OCI-LY7 (cell line): ENCODE results near the gene ALDH1A2. TPM values are rescaled to one million over a fixed set of nuclear protein-coding genes. Genes with fewer than 3 reads are reported as not detected.

Source experiments
- BruUV-seq: library from RNA; stranded (reverse); fragments of 400-500 nt; replicated peaks from 2 replicates; lab custom pipeline; 2021; lab: Mats Ljungman, UMichigan
- CTCF ChIA-PET: fragments of 300-600 bp; sonication (Branson Sonifier 250); formaldehyde crosslinking; loops from one replicate; lab custom pipeline; 2022; ENCODE audit warnings: antibody characterized with exemption; ENCODE audit not compliant: unreplicated experiment; lab: Charles Lee
- POLR2A ChIA-PET: fragments of 300-600 bp; sonication (Branson Sonifier 250); formaldehyde crosslinking; loops from one replicate; lab custom pipeline; 2022; ENCODE audit warnings: antibody characterized with exemption; lab: Charles Lee
- DNase-seq: peaks from one replicate; pipeline ENCODE4 v3.0.0-alpha.2; 2015; ENCODE audit warnings: low spot score
- H2AFZ ChIP-seq: fragments of 200-600 bp; sonication (generic), shearing (Covaris generic); 2 replicates; pipeline ENCODE4 v1.6.1; 2014; ENCODE audit warnings: mild to moderate bottlenecking, antibody characterized with exemption, low read length, moderate library complexity
- H3K27ac ChIP-seq: fragments of 200-600 bp; sonication (generic); 2 replicates; pipeline ENCODE4 v1.5.1; 2014; ENCODE audit warnings: mixed run types, low read depth, mild to moderate bottlenecking, moderate library complexity, low read length, inconsistent platforms; ENCODE audit not compliant: poor library complexity, severe bottlenecking
- H3K36me3 ChIP-seq: fragments of 200-600 bp; sonication (generic); 2 replicates; pipeline ENCODE4 v1.6.1; 2014; ENCODE audit warnings: mild to moderate bottlenecking, antibody characterized with exemption, low read length, moderate library complexity, mixed read lengths; ENCODE audit not compliant: insufficient read depth
- H3K4me1 ChIP-seq: fragments of 200-600 bp; sonication (generic); 2 replicates; pipeline ENCODE4 v1.5.1; 2014; ENCODE audit warnings: mild to moderate bottlenecking, low read length; ENCODE audit not compliant: insufficient read depth, poor library complexity, severe bottlenecking
- H3K4me2 ChIP-seq: fragments of 200-600 bp; sonication (generic); 2 replicates; pipeline ENCODE4 v1.6.1; 2014; ENCODE audit warnings: mild to moderate bottlenecking, low read length
- H3K4me3 ChIP-seq: fragments of 200-600 bp; sonication (generic); 2 replicates; pipeline ENCODE4 v1.5.1; 2014; ENCODE audit warnings: mild to moderate bottlenecking, low read depth, low read length; ENCODE audit not compliant: poor library complexity, severe bottlenecking
- H3K79me2 ChIP-seq: fragments of 200-600 bp; sonication (generic); 2 replicates; pipeline ENCODE4 v1.6.1; 2016; ENCODE audit warnings: low read depth, mild to moderate bottlenecking, low read length, moderate library complexity, mixed read lengths; ENCODE audit not compliant: insufficient read depth
- H3K9me2 ChIP-seq: fragments of 200-600 bp; sonication (generic); 2 replicates; pipeline ENCODE4 v1.6.1; 2016; ENCODE audit warnings: mild to moderate bottlenecking, low read length, mixed read lengths; ENCODE audit not compliant: insufficient read depth
- H3K9me3 ChIP-seq: fragments of 200-600 bp; sonication (generic); 2 replicates; pipeline ENCODE4 v1.6.1; 2014; ENCODE audit warnings: mild to moderate bottlenecking, mixed run types, low read length, mixed read lengths
- H4K20me1 ChIP-seq: fragments of 200-600 bp; sonication (generic); 2 replicates; pipeline ENCODE4 v1.6.1; 2014; ENCODE audit warnings: mild to moderate bottlenecking, antibody characterized with exemption, low read length, moderate library complexity, mixed read lengths; ENCODE audit not compliant: insufficient read depth
- EZH2phosphoT487 ChIP-seq: fragments of 200-600 bp; sonication (generic); IDR thresholded peaks from 2 replicates; pipeline ENCODE4 v1.6.1; 2018; ENCODE audit warnings: low read depth, borderline replicate concordance, mild to moderate bottlenecking, mixed run types, antibody characterized with exemption, low read length, moderate library complexity, mixed read lengths
- intact Hi-C: fragments of 100-400 bp; cut with micrococcal nuclease; formaldehyde crosslinking; loops from one replicate; pipeline ENCODE4 v1.10.0; 2022; ENCODE audit not compliant: unreplicated experiment
- total RNA-seq, 2 experiments: library from RNA; depleted of rRNA in 1 of 2; stranded (reverse); fragments of >200 nt in 1 of 2; shearing (Covaris generic) in 1 of 2; gene quantifications; 2 replicates each; pipeline ENCODE4 v1.2.3, GENCODE V29; 2014 to 2022
- TF ChIP-seq, protein P1 (sequence below): fragments of 200-600 bp; sonication (generic); conservative IDR thresholded peaks from 2 replicates; pipeline ENCODE4 v1.5.1; 2014; ENCODE audit warnings: mild to moderate bottlenecking, antibody characterized with exemption, low read length, moderate library complexity, mixed read lengths

The ALDH1A2 gene
- total RNA-seq, 2 experiments from 2014 or later: not detected

DNA sequence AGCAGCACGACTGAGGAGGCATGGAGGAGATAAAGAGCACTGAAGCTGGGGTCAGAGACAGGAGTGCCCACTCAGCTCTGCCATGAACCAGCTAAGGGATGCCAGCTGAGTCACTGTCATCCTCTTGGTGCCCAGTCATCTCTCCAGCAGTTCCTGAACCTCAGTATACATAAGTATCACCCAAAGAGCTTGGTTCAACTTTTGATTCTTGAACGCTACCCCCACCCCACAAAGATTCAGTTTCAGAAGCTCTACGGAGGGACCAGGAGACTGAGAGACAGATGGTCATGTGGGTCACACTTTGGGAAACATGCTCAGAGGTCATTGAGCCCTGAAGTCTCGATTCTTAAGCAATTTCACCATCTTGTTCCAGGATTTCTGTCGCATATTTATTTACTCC lies 108.4 kb downstream of the ALDH1A2 start:
- no peak overlapping the region for H3K27ac ChIP-seq
- no peak for TF ChIP-seq EZH2phosphoT487
- TF ChIP-seq, protein P1, sequence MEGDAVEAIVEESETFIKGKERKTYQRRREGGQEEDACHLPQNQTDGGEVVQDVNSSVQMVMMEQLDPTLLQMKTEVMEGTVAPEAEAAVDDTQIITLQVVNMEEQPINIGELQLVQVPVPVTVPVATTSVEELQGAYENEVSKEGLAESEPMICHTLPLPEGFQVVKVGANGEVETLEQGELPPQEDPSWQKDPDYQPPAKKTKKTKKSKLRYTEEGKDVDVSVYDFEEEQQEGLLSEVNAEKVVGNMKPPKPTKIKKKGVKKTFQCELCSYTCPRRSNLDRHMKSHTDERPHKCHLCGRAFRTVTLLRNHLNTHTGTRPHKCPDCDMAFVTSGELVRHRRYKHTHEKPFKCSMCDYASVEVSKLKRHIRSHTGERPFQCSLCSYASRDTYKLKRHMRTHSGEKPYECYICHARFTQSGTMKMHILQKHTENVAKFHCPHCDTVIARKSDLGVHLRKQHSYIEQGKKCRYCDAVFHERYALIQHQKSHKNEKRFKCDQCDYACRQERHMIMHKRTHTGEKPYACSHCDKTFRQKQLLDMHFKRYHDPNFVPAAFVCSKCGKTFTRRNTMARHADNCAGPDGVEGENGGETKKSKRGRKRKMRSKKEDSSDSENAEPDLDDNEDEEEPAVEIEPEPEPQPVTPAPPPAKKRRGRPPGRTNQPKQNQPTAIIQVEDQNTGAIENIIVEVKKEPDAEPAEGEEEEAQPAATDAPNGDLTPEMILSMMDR: no peak
- no peaks in the 10 kb centered on the region for H3K4me1 ChIP-seq
- no peaks in the 10 kb centered on the region for H3K36me3 ChIP-seq
- H3K79me2 ChIP-seq: no peaks in the 10 kb centered on the region
- no peak overlapping the region for H2AFZ ChIP-seq
- POLR2A ChIA-PET: interaction anchor here (0.6 to 0.9 kb wide), 3 partner anchors 9 to 66 kb away, joined by 3 read pairs; no protein-coding TSS in a partner anchor
- no peak for DNase-seq
- no peaks in the 10 kb centered on the region for H4K20me1 ChIP-seq
- no TSS peak for BruUV-seq
- intact Hi-C loops: no loop called here
- CTCF ChIA-PET: no interaction called here
- no peaks in the 10 kb centered on the region for H3K9me3 ChIP-seq
- H3K4me2 ChIP-seq: no peak overlapping the region
- H3K9me2 ChIP-seq: no peaks in the 10 kb centered on the region
- H3K4me3 ChIP-seq: no peak overlapping the region

DNA sequence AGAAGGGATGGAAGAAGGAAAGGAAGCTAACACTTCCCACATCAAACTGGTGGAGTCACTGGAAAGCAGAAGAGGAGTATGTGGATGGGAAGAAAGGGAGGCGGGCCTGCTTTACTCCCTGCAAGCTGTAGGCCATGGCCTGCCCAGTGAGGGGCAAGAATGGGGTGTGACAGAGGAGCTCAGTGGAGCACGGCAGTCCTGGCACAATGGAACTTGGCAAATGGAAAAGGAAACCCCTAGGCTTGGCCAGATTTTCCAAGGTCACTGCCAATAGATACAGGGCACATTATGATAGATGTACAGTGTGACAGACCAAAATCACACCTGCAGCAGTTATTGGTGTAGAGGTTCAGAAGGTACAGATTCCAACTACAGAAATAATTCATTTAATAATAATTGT lies 111.6 kb downstream of the ALDH1A2 start:
- TF ChIP-seq EZH2phosphoT487: no peak
- TF ChIP-seq, protein P1: no peak
- Histone ChIP-seq H3K9me2 (no peaks in the 10 kb centered on the region), H3K4me2 (no peak overlapping the region), H3K79me2 (no peaks in the 10 kb centered on the region), H3K9me3 (no peaks in the 10 kb centered on the region), H3K4me1 (no peaks in the 10 kb centered on the region), H3K27ac (no peak overlapping the region), H3K36me3 (no peaks in the 10 kb centered on the region), H4K20me1 (no peaks in the 10 kb centered on the region), H2AFZ (no peak overlapping the region), H3K4me3 (no peak overlapping the region)
- CTCF ChIA-PET: no interaction called here
- POLR2A ChIA-PET: no interaction called here
- intact Hi-C loops: no loop called here
- BruUV-seq: no TSS peak
- DNase-seq: no peak

DNA sequence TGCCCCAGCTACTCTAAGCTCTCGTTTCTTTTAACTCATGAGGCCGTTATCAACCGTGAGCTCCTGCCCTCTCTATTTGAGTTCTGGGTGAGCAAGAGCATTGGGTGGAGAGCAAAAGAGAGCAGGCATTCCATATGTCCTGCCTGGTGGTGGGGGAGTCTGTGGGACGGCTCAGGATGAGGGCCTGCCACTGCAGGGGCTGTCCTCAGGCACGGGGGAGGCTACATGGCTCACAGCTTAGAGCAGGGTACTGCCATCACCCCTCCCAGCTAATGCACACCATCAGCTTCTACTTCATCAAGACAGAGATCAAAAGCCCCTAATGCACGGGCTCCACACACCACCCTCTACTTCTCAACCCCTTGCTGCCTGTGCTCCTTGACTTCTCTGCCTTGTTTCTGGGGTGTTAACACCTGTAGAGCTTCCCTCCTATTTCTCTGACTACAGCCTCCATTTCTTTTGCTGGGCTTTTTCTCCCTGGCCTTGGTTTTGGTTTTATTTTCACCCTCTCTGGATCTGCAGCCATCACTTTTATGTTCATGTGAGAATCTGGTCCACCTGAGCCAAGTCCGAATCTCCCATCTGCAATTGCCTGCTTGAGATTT lies 114.1 kb downstream of the ALDH1A2 start:
- H3K9me2 ChIP-seq: no peaks in the 10 kb centered on the region
- no peaks in the 10 kb centered on the region for H4K20me1 ChIP-seq
- ChIA-PET POLR2A (no interaction called here), CTCF (no interaction called here)
- no peaks in the 10 kb centered on the region for H3K4me1 ChIP-seq
- no peak for DNase-seq
- no peaks in the 10 kb centered on the region for H3K9me3 ChIP-seq
- H3K36me3 ChIP-seq: no peaks in the 10 kb centered on the region
- intact Hi-C loops: no loop called here
- no peak overlapping the region for H3K4me3 ChIP-seq
- BruUV-seq: no TSS peak
- H3K4me2 ChIP-seq: no peak overlapping the region
- no peak overlapping the region for H2AFZ ChIP-seq
- H3K27ac ChIP-seq: no peak overlapping the region
- no peaks in the 10 kb centered on the region for H3K79me2 ChIP-seq
- TF ChIP-seq, protein P1: no peak
- no peak for TF ChIP-seq EZH2phosphoT487
